ENCODE results near the gene PDSS2. TPM values are rescaled to one million over a fixed set of nuclear protein-coding genes. Genes with fewer than 3 reads are reported as not detected.

Gene PDSS2
- total RNA-seq, 1 donor: 12.3 TPM

- peaks cover 3% of the 10 kb centered on the region for H4K20me1 ChIP-seq (ENCODE audit: insufficient read depth, low read length)
- no peaks in the 10 kb centered on the region for H3K9me3 ChIP-seq (ENCODE audit: low read depth, low read length)
- no peak overlapping the region for H3K27ac ChIP-seq (ENCODE audit: low read depth, low read length)
- no peak for DNase-seq (ENCODE audit: insufficient read length, low spot score, missing footprints)
- H2AFZ ChIP-seq (ENCODE audit: low read length): no peak overlapping the region
- no peaks in the 10 kb centered on the region for H3K36me3 ChIP-seq (ENCODE audit: insufficient read depth, low read length)
- H3K4me1 ChIP-seq (ENCODE audit: insufficient read depth, low read length): no peaks in the 10 kb centered on the region
- no peaks in the 10 kb centered on the region for H3K79me2 ChIP-seq (ENCODE audit: insufficient read depth, low read length)
- no peaks in the 10 kb centered on the region for H3K27me3 ChIP-seq (ENCODE audit: insufficient read depth, low read length)
- no peak overlapping the region for H3K4me3 ChIP-seq (ENCODE audit: insufficient read depth, low read length)
- no peak overlapping the region for H3K4me2 ChIP-seq (ENCODE audit: insufficient read depth, low read length)
- no peak for TF ChIP-seq CTCF (IDR thresholded peaks at IDR 0.05; ENCODE audit: extremely low read depth, low read depth, low read length)
Observed at GRCh38 chr6:107411161-107411560, 48.2 kb downstream of the PDSS2 start.

- no peaks in the 10 kb centered on the region for H3K9me3 ChIP-seq (ENCODE audit: low read depth, low read length)
- no peaks in the 10 kb centered on the region for H3K79me2 ChIP-seq (ENCODE audit: insufficient read depth, low read length)
- no peaks in the 10 kb centered on the region for H3K36me3 ChIP-seq (ENCODE audit: insufficient read depth, low read length)
- no peak overlapping the region for H2AFZ ChIP-seq (ENCODE audit: low read length)
- DNase-seq (ENCODE audit: insufficient read length, low spot score, missing footprints): no peak
- TF ChIP-seq CTCF (IDR thresholded peaks at IDR 0.05; ENCODE audit: extremely low read depth, low read depth, low read length): no peak
- no peak overlapping the region for H3K4me3 ChIP-seq (ENCODE audit: insufficient read depth, low read length)
- no peak overlapping the region for H3K27ac ChIP-seq (ENCODE audit: low read depth, low read length)
- H3K4me2 ChIP-seq (ENCODE audit: insufficient read depth, low read length): no peak overlapping the region
- peaks cover 3% of the 10 kb centered on the region for H4K20me1 ChIP-seq (ENCODE audit: insufficient read depth, low read length)
- H3K4me1 ChIP-seq (ENCODE audit: insufficient read depth, low read length): no peaks in the 10 kb centered on the region
- no peaks in the 10 kb centered on the region for H3K27me3 ChIP-seq (ENCODE audit: insufficient read depth, low read length)
Observed at GRCh38 chr6:107409942-107410341, 49.4 kb downstream of the PDSS2 start.

- Histone ChIP-seq H2AFZ (ENCODE audit: low read length) (no peak overlapping the region), H3K79me2 (ENCODE audit: insufficient read depth, low read length) (no peaks in the 10 kb centered on the region), H3K27me3 (ENCODE audit: insufficient read depth, low read length) (no peaks in the 10 kb centered on the region), H4K20me1 (ENCODE audit: insufficient read depth, low read length) (peaks cover 2% of the 10 kb centered on the region), H3K27ac (ENCODE audit: low read depth, low read length) (no peak overlapping the region), H3K9me3 (ENCODE audit: low read depth, low read length) (no peaks in the 10 kb centered on the region), H3K4me2 (ENCODE audit: insufficient read depth, low read length) (no peak overlapping the region), H3K4me1 (ENCODE audit: insufficient read depth, low read length) (no peaks in the 10 kb centered on the region), H3K4me3 (ENCODE audit: insufficient read depth, low read length) (no peak overlapping the region), H3K36me3 (ENCODE audit: insufficient read depth, low read length) (no peaks in the 10 kb centered on the region)
- no peak for DNase-seq (ENCODE audit: insufficient read length, low spot score, missing footprints)
- TF ChIP-seq CTCF (IDR thresholded peaks at IDR 0.05; ENCODE audit: extremely low read depth, low read depth, low read length): no peak
Observed at GRCh38 chr6:107408714-107409113, 50.6 kb downstream of the PDSS2 start.

GRCh38 chr6:107405002-107405401, 54.4 kb downstream of the PDSS2 start:
- Histone ChIP-seq H3K27ac (ENCODE audit: low read depth, low read length) (no peak overlapping the region), H4K20me1 (ENCODE audit: insufficient read depth, low read length) (no peaks in the 10 kb centered on the region), H3K4me1 (ENCODE audit: insufficient read depth, low read length) (no peaks in the 10 kb centered on the region), H3K79me2 (ENCODE audit: insufficient read depth, low read length) (no peaks in the 10 kb centered on the region), H3K4me3 (ENCODE audit: insufficient read depth, low read length) (no peak overlapping the region), H3K9me3 (ENCODE audit: low read depth, low read length) (no peaks in the 10 kb centered on the region), H2AFZ (ENCODE audit: low read length) (no peak overlapping the region), H3K4me2 (ENCODE audit: insufficient read depth, low read length) (no peak overlapping the region), H3K36me3 (ENCODE audit: insufficient read depth, low read length) (no peaks in the 10 kb centered on the region), H3K27me3 (ENCODE audit: insufficient read depth, low read length) (no peaks in the 10 kb centered on the region)
- DNase-seq (ENCODE audit: insufficient read length, low spot score, missing footprints): no peak
- no peak for TF ChIP-seq CTCF (IDR thresholded peaks at IDR 0.05; ENCODE audit: extremely low read depth, low read depth, low read length)
